ENCODE data around the gene ELANE.

Gene ELANE

GRCh38 chr19:904545-904944 lies 52.4 kb downstream of the ELANE start:
- Histone ChIP-seq H3K27me3 (ENCODE audit: insufficient read depth, poor library complexity, severe bottlenecking) (no peaks in the 10 kb centered on the region), H3K9me3 (ENCODE audit: severe bottlenecking) (no peaks in the 10 kb centered on the region), H3K4me1 (ENCODE audit: insufficient read depth, poor library complexity, severe bottlenecking) (peaks cover 10% of the 10 kb centered on the region), H3K36me3 (ENCODE audit: low read depth) (peaks cover 24% of the 10 kb centered on the region), H3K4me3 (ENCODE audit: severe bottlenecking) (no peak overlapping the region), H3K27ac (ENCODE audit: poor library complexity, severe bottlenecking) (no peak overlapping the region)
- DNase-seq (ENCODE audit: low spot score) (no peak), ATAC-seq (ENCODE audit: low read depth) (no peak)
- no peak for TF ChIP-seq CTCF (IDR thresholded peaks at IDR 0.05; ENCODE audit: poor library complexity, severe bottlenecking)
